ENCODE results near the gene TXNRD2. TPM values are rescaled to one million over a fixed set of nuclear protein-coding genes. Genes with fewer than 3 reads are reported as not detected.

Gene TXNRD2
- total RNA-seq, 1 experiment from 2014 or later: 22.9 TPM

GRCh38 chr22:19912271-19912999, 29.2 kb downstream of the TXNRD2 start:
- H3K27ac ChIP-seq (ENCODE audit: insufficient read length, low read depth, low read length): no peak overlapping the region
- H3K4me2 ChIP-seq (ENCODE audit: insufficient read depth, insufficient read length, low read length): no peak overlapping the region
- Mint-ChIP-seq H3K27me3 (ENCODE audit: low read depth) (no peaks in the 10 kb centered on the region), H3K36me3 (ENCODE audit: insufficient read depth in 1 of 3, low read depth in 3 of 3) (peaks cover 0 to 27% (median 21%) of the 10 kb centered on the region in 3 experiments; a peak in 5 of 7 replicates), H3K9me3 (peaks cover 0 to 4% of the 10 kb centered on the region in 2 experiments; a peak in 2 of 5 replicates), H3K4me3 (no peak overlapping the region), H3K4me1 (peaks cover 0 to 3% of the 10 kb centered on the region in 2 experiments; a peak in 2 of 4 replicates), H3K27ac (no peak overlapping the region)
- no peak overlapping the region for H3K4ac ChIP-seq (ENCODE audit: low read depth, low read length)
- no peak overlapping the region for H3K14ac ChIP-seq (ENCODE audit: insufficient read depth, low read length)
- no peak overlapping the region for H2AFZ ChIP-seq (ENCODE audit: low read length)
- H3K23ac ChIP-seq (ENCODE audit: insufficient read length, low read depth, low read length): no peak overlapping the region
- no peak overlapping the region for H3K18ac ChIP-seq (ENCODE audit: insufficient read length, low read depth, low read length)
- no peaks in the 10 kb centered on the region for H4K20me1 ChIP-seq (ENCODE audit: control insufficient read depth, insufficient read depth, insufficient read length)
- H2BK120ac ChIP-seq (ENCODE audit: low read depth, low read length, poor library complexity, severe bottlenecking): no peak overlapping the region
- H3T11ph ChIP-seq (ENCODE audit: low read length): no peak overlapping the region
- peak; percentile 39; the same call in 2 of the 3 replicates for TF ChIP-seq CTCF (conservative IDR thresholded peaks at IDR 0.05)
- H4K5ac ChIP-seq (ENCODE audit: insufficient read length, low read depth, low read length): no peak overlapping the region
- no CpG with 5 or more reads among the region's 20 CpGs for WGBS (ENCODE audit: extremely low coverage, insufficient read length, low lambda C conversion rate)
- H2BK15ac ChIP-seq (ENCODE audit: low read depth, low read length): no peak overlapping the region
- H2BK12ac ChIP-seq (ENCODE audit: insufficient read length, low read depth, low read length): no peak overlapping the region
- peaks cover 5% of the 10 kb centered on the region for H3K9me3 ChIP-seq (ENCODE audit: control insufficient read depth, low read depth, low read length)
- H3K79me2 ChIP-seq (ENCODE audit: insufficient read depth, low read length): no peaks in the 10 kb centered on the region
- peak; percentile 52 for DNase-seq
- no peak overlapping the region for H2AK5ac ChIP-seq (ENCODE audit: insufficient read length, low read length)
- H2BK5ac ChIP-seq (ENCODE audit: insufficient read length, low read length): no peak overlapping the region
- no peaks in the 10 kb centered on the region for H3K27me3 ChIP-seq (ENCODE audit: insufficient read depth, low read length)
- H4K91ac ChIP-seq (ENCODE audit: insufficient read length, low read depth, low read length): no peak overlapping the region
- H2BK20ac ChIP-seq (ENCODE audit: low read depth, low read length, poor library complexity, severe bottlenecking): no peak overlapping the region
- H3K23me2 ChIP-seq (ENCODE audit: insufficient read length, low read depth, low read length, poor library complexity, severe bottlenecking): no peaks in the 10 kb centered on the region
- H3K4me1 ChIP-seq (ENCODE audit: insufficient read depth, low read length): no peaks in the 10 kb centered on the region
- H3K9ac ChIP-seq (ENCODE audit: extremely low read depth, insufficient read length, low read length): no peak overlapping the region
- H3K56ac ChIP-seq (ENCODE audit: insufficient read length, low read depth, low read length): no peak overlapping the region
- H3K79me1 ChIP-seq (ENCODE audit: insufficient read depth, low read depth, low read length, poor library complexity, severe bottlenecking): no peaks in the 10 kb centered on the region
- H4K8ac ChIP-seq (replicated peaks; ENCODE audit: insufficient read length, low read depth, low read length): no peak overlapping the region
